Endothelial cell of hepatic sinusoid (primary cell): ENCODE results near the gene RAB9B.

ENCODE experiments used
- in situ Hi-C: cut with HindIII; loops from 2 replicates; pipeline ENCODE4 v1.10.0; 2017; ENCODE audit warnings: low sequenced_read_pairs

The RAB9B gene

DNA sequence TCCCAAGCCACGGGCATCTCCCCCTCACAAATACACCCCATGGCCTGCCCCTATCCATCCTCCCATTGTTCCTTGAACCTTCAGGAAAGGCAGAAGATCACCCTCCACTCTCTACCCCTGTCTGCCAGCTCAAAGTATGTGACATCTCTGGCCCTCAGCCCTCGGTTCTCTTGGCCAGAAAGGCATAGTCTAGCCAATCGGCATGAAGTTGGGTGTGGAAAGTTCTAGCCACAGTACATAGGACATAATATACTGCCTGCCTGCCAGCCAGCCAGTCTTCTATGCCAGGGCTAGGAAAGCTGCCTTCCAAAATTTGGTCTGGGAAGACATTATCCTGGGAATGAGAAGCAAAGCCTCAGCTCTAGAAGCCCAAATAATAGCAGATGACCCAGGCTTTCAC lies 58.6 kb downstream of the RAB9B start:
- in situ Hi-C loops, result no loop called here
